Mesodermal cell (in vitro differentiated cells): ENCODE data around the gene ITPKB.
"Not testable (repeated sequence)": the region's sequence is repeated elsewhere in the genome, so short reads cannot be mapped to it uniquely, and the experiment has no call there.

Experiments used
- H3K27ac ChIP-seq: 2 replicates; pipeline ENCODE4 v1.7.0; 2013; ENCODE audit warnings: mild to moderate bottlenecking, low read depth, low read length, moderate library complexity; ENCODE audit not compliant: severe bottlenecking
- H3K36me3 ChIP-seq: 2 replicates; pipeline ENCODE4 v1.7.1; 2013; ENCODE audit warnings: mild to moderate bottlenecking, low read length, moderate library complexity; ENCODE audit not compliant: control insufficient read depth, insufficient read depth
- H3K4me1 ChIP-seq: one replicate; pipeline ENCODE4 v1.7.1; 2013; ENCODE audit warnings: mild to moderate bottlenecking, low read length; ENCODE audit not compliant: insufficient read depth, control insufficient read depth, poor library complexity, severe bottlenecking
- H3K4me3 ChIP-seq: 2 replicates; pipeline ENCODE4 v1.7.0; 2013; ENCODE audit warnings: low read length, control low read depth, mild to moderate bottlenecking; ENCODE audit not compliant: insufficient read depth, poor library complexity, severe bottlenecking; ENCODE audit errors: extremely low read depth
- H3K9me3 ChIP-seq: 2 replicates; pipeline ENCODE4 v1.7.1; 2013; ENCODE audit warnings: mild to moderate bottlenecking, low read length, moderate library complexity; ENCODE audit not compliant: control insufficient read depth
- WGBS, 2 experiments: methylation state at CpG; one replicate each; pipeline ENCODE4 v1.1.5; 2013; ENCODE audit warnings: missing lambda C conversion rate in 2 of 2; ENCODE audit not compliant: insufficient coverage in 2 of 2; 5-methylcytosine and 5-hydroxymethylcytosine counted together

The ITPKB gene

DNA sequence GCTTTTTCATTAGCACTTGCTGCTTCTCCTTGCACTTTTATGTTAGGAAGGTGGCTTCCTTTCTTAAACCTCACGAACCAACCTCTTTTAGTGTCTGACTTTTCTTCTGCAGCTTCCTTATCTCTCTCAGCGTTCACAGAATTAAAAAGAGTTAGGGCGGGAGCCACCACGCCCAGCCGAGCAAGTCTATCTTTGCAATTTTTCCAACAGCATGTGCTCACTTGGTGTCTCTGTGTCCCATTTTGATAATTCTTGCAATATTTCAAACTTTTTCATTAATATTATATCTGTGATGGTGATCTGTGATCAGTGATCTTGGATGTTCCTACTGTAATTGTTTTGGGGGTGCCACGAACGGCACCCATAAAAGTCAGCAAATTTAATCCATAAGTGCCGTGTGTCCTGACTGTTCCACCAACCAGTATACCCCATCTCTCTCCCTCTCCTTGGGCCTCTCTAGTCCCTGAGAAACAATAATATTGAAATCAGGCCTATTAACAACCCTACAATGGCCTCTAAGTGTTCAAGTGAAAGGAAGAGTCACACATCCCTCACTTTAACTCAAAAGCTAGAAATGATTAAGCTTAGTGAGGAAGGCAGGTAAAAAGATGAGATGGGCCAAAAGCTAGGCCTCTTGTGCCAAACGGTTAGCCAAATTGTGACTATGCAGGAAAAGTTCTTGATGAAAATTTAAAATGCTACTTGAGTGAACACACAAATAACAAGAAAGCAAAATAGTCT, 15.9 kb upstream of the ITPKB start:
- H3K36me3 ChIP-seq = no peaks in the 10 kb centered on the region
- H3K9me3 ChIP-seq = no peaks in the 10 kb centered on the region
- WGBS, 2 experiments = 86 to 94% methylated on average over 8 of the region's 9 CpGs
- no peaks in the 10 kb centered on the region for H3K4me1 ChIP-seq
- H3K27ac ChIP-seq = no peak overlapping the region
- no peak overlapping the region for H3K4me3 ChIP-seq

DNA sequence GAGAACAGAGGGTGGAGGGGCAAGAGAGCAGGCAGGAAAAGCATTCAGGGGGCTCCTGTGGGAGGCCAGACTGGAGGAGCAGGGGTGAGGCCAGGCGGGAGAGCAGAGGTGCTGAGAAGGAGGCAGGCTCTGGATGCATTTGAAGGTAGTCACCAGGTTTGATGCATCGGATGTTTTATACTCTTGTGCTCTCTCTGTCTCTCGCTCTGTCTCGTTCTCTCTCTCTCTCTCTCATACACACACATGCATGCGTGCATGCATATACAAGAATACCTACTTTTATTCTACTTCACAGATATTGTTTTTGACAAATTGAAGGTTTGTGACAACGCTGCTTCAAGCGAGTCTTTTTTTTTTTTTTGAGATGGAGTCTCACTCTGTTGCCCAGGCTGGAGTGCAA, 15.0 kb upstream of the ITPKB start:
- Histone ChIP-seq H3K4me3 (no peak overlapping the region), H3K36me3 (no peaks in the 10 kb centered on the region), H3K9me3 (no peaks in the 10 kb centered on the region), H3K4me1 (no peaks in the 10 kb centered on the region), H3K27ac (no peak overlapping the region)
- 92 to 93% methylated on average over 2 to 7 of the region's 7 CpGs for WGBS, 2 experiments

DNA sequence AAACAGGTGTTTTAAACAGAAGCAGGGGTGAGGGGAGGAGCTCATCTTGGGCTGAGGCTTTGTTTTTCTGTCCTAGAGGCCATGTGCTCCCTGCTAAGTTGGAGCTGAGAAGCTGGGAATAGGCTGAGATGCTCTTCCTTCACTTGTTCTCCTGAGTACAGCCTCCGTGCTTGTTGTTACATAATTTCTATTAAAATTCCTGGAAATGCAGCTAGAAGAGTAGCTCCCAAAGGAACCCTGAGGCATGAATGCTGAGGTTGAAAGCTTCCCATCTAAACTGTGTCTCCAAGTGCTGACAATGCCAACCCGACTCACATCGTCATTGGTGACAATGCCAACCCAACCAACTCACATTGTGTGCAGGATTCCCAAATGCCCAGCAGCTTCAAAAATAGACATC, 12.6 kb upstream of the ITPKB start:
- 96 to 100% methylated on average over 1 to 3 of the region's 3 CpGs for WGBS, 2 experiments

DNA sequence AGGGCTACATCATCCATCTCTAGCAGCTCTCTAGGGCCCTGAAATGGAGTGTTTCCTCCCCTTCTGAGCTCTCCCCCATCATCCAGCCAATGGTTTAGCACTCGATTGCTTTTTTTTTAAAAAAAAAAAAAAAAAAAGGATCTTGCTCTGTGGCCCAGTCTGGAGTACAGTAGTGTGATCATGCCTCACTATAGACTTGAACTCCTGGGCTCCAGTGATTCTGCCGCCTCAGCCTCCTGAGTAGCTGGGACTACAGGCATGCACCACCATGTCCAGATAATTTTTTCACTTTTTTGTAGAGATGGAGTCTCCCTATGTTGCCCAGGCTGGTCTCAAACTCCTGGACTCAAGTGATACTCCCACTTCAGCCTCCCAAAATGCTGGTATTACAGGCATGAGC, 12.1 kb upstream of the ITPKB start:
- WGBS, 2 experiments = 88% methylated on average over 1 of the region's 2 CpGs
- Histone ChIP-seq H3K4me3 (no peak overlapping the region), H3K9me3 (no peaks in the 10 kb centered on the region), H3K4me1 (no peaks in the 10 kb centered on the region), H3K36me3 (no peaks in the 10 kb centered on the region), H3K27ac (no peak overlapping the region)

More for the DNA sequence above, 12.6 kb upstream of the ITPKB start:
- H3K9me3 ChIP-seq = no peaks in the 10 kb centered on the region
- no peaks in the 10 kb centered on the region for H3K36me3 ChIP-seq
- no peak overlapping the region for H3K27ac ChIP-seq
- no peaks in the 10 kb centered on the region for H3K4me1 ChIP-seq
- H3K4me3 ChIP-seq = no peak overlapping the region

DNA sequence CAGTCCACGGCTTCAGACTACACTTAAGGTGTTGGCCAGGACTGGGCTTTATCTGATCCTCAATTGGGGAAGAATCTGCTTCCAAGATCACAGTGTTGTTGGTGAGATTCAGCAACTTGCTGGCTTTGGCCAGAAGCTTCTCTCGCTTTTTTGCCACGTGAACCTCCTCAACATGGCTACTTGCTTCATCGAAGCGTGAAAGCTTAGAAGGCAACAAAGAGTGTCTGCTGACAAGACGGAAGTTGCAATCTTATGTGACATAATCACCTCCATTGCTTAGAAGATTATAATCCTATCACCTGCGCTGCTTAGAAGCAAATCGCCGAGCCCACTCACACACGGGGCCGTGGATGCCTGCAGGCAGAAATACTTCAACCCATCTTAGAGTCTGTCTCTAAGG, 10.4 kb upstream of the ITPKB start:
- Histone ChIP-seq H3K4me3 (no peak overlapping the region), H3K9me3 (no peaks in the 10 kb centered on the region), H3K4me1 (no peaks in the 10 kb centered on the region), H3K27ac (no peak overlapping the region), H3K36me3 (no peaks in the 10 kb centered on the region)
- WGBS, 2 experiments = 90 to 96% methylated on average over 6 to 11 of the region's 11 CpGs

DNA sequence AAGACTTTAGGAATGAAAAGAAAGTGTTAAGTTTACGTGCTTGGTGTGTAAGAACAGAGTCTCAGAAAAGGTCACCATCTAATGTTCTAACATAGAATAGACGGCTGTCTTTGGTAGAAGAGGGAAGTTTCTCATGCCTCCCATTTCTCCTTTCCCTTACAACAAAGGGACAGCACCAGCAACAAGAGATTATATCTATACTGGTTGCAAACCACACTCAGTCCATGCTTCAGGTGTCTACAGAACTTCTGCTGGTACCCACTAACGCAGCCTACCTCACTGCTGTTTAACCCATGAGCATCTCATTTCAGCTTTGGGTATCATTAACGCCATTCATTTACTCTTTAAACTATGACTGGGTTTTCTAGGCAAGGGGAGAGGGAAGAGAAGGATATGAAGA, 9.2 kb upstream of the ITPKB start:
- 87 to 100% methylated on average over 1 to 2 of the region's 4 CpGs for WGBS, 2 experiments

DNA sequence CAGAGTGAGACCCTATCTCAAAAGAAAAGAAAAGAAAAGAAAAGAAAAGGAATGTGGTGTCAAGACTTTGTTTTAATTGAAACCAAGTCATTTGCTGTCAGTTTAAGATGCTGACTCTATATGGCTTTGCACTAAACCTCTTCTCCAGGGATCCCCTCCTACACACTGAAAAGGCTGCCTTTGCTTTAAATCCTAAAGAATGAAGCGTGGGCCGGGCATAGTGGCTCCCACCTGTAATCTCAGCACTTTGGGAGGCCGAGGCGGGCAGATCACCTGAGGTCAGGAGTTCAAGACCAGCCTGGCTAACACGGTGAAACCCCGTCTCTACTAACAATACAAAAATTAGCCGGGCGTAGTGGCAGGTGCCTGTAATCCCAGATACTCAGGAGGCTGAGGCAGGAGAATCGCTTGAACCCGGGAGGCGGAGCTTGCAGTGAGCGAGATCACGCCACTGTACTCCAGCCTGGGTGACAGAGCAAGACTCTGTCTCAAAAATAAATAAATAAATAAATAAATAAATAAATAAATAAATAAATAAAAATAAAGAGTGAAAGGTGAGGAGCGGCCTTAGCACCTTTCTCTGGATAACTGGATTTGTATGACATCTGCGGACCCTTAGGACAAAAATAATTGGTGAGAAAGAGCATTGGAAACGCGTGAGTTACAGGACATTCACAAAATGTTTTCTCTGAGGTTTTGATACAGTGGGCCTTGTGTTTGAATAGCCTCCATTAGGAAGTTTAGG, 8.6 kb upstream of the ITPKB start:
- 86 to 95% methylated on average over 9 to 15 of the region's 17 CpGs for WGBS, 2 experiments
- H3K4me3 ChIP-seq, H3K9me3 ChIP-seq, H3K4me1 ChIP-seq, H3K27ac ChIP-seq, H3K36me3 ChIP-seq: not testable (repeated sequence)

More for the DNA sequence above, 9.2 kb upstream of the ITPKB start:
- Histone ChIP-seq H3K4me1 (no peaks in the 10 kb centered on the region), H3K9me3 (peaks cover 3% of the 10 kb centered on the region), H3K4me3 (no peak overlapping the region), H3K36me3 (no peaks in the 10 kb centered on the region), H3K27ac (no peak overlapping the region)

DNA sequence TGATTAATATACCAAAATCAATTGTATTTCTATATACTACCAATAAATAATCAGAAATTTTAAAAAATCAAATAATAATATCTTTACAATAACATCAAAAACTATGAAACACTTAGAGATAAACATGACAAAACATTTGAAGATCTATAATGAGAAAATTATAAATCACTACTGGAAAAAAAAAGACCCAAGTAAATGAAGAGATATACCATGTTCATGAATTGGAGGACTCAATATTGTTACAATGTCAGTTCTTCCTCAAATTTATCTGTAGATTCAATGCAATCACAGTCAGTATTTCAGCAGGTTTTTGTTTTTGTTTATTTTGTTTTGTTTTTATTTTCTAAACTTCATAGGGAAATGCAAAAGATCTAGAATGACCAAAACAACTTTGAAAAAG, 4.2 kb upstream of the ITPKB start:
- Histone ChIP-seq H3K4me3 (no peak overlapping the region), H3K36me3 (no peaks in the 10 kb centered on the region)

DNA sequence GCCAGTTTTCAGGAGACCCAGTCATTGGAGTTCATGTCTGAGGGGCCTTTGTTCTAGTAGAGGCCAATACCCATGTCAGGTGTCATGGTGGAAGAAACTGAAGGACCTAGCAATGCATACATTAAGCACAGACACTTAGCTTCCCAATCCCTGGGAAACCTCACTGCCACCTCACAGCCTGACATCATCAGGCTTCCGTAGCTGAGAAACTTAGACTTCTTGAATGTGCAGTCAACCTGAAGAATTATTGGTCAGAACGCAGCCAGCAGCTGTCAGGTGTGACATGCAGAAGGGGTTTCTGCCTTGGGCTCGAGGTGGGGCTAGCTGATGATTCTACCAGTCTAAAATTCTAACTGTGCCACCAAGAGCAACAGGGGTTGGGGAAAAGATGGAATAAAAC, 1.9 kb upstream of the ITPKB start:
- Histone ChIP-seq H3K4me1 (peaks cover 5% of the 10 kb centered on the region), H3K9me3 (peaks cover 3% of the 10 kb centered on the region), H3K27ac (no peak overlapping the region), H3K36me3 (peaks cover 5% of the 10 kb centered on the region), H3K4me3 (no peak overlapping the region)
- WGBS, 2 experiments = 89 to 100% methylated on average over 1 to 2 of the region's 3 CpGs

More for the DNA sequence above, 4.2 kb upstream of the ITPKB start:
- Histone ChIP-seq H3K9me3 (peaks cover 3% of the 10 kb centered on the region), H3K4me1 (no peaks in the 10 kb centered on the region), H3K27ac (no peak overlapping the region)

DNA sequence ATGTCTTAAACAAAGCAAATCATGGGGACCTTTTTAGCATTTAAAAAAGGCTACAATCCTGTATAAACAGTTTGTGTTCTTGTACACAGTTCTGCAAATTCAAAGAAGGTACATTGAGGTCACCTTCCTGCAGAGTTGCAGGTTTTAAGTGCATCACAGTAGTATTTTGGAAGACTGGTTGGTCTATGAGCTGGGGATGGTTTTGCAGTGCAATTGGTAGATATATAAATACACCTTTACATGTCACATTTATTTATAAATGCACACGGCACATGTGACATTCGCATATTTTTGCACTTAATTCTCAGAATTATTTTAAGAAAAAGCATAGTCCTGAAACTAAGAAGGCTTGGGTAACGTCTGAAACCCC, 599 bp upstream of the ITPKB start:
- Histone ChIP-seq H3K4me1 (peaks cover 11% of the 10 kb centered on the region), H3K36me3 (peaks cover 18% of the 10 kb centered on the region), H3K4me3 (peak overlapping the region; percentile 73), H3K27ac (no peak overlapping the region), H3K9me3 (peaks cover 3% of the 10 kb centered on the region)
- WGBS, 2 experiments = 80 to 94% methylated on average over 2 to 3 of the region's 3 CpGs

DNA sequence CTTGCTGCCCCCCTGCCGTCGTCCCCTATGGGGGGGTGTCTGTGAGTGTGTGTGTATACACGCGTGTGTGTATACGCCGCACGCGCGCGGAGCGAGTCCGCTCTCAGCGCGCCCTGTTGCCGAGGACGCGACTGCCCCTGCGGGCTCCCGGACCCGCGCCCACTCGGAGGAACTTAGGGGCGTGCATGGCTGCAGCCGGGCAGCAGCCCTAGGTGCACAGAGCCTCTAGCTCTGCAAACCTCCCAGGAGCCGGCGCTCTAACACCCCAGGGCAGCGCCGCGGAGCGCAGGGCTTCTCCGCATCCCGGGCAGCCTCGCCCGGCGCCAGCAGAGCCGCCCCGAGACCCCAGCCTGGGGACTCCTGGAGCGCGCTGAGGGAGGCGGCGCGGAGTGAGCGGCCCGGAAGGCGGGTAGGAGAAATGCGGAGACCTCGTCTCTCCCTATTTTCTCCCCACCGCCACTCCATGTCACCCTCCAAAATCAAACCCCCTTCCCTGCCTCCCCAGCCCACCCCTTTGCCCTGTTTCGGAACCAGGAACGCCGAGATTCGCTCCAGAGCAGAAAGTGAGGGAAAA, 574 bp downstream of the ITPKB start:
- Histone ChIP-seq H3K36me3 (peaks cover 22% of the 10 kb centered on the region), H3K27ac (no peak overlapping the region), H3K9me3 (peaks cover under 1% of the 10 kb centered on the region), H3K4me3 (peak overlapping the region; percentile 73), H3K4me1 (peaks cover 21% of the 10 kb centered on the region)
- 0 to 1% methylated on average over 19 to 46 of the region's 52 CpGs for WGBS, 2 experiments
